Activated CD8-positive, alpha-beta memory T cell treated with anti-CD3 and anti-CD28 coated beads, Interleukin-2, amount 50 U/mL, for 1 hour (primary cell): ENCODE data around the gene HASPIN.

ENCODE experiments used
- DNase-seq: peaks from one replicate; pipeline ENCODE4 v3.0.0-alpha.2; 2020; ENCODE audit errors: extremely low read depth

The HASPIN gene

GRCh38 chr17:3763777-3764170, 40.1 kb downstream of the HASPIN start:
- no peak for DNase-seq

- DNase-seq, result no peak
These were observed 42.3 kb downstream of the HASPIN start for GRCh38 chr17:3765981-3766380.

GRCh38 chr17:3766779-3767178, 43.1 kb downstream of the HASPIN start:
- no peak for DNase-seq

- DNase-seq, result no peak
These were observed 44.6 kb downstream of the HASPIN start for GRCh38 chr17:3768341-3768740.

- no peak for DNase-seq
These were observed 45.1 kb downstream of the HASPIN start for GRCh38 chr17:3768769-3769168.

- DNase-seq, result no peak
These were observed 46.8 kb downstream of the HASPIN start for GRCh38 chr17:3770466-3770865.

- DNase-seq, result no peak
These were observed 47.4 kb downstream of the HASPIN start for GRCh38 chr17:3771140-3771539.

- no peak for DNase-seq
These were observed 49.1 kb downstream of the HASPIN start for GRCh38 chr17:3772764-3773163.

- DNase-seq, result no peak
These were observed 49.8 kb downstream of the HASPIN start for GRCh38 chr17:3773511-3773910.

GRCh38 chr17:3773966-3774365, 50.3 kb downstream of the HASPIN start:
- DNase-seq, result no peak
